H1 (cell line): Measurements from ENCODE around the gene SCAF1. TPM values are rescaled to one million over a fixed set of nuclear protein-coding genes. Genes with fewer than 3 reads are reported as not detected.

ENCODE experiments used
- ATF2 ChIP-seq: IDR thresholded peaks from 2 replicates; pipeline ENCODE4 v1.6.1; 2012; ENCODE audit warnings: low read length, inconsistent platforms
- CHD2 ChIP-seq: IDR thresholded peaks from 2 replicates; pipeline ENCODE4 v1.6.1; 2012; ENCODE audit warnings: low read length, improper control_type of control experiment
- CREB1 ChIP-seq: IDR thresholded peaks from 2 replicates; pipeline ENCODE4 v1.6.1; 2012; ENCODE audit warnings: inconsistent platforms
- PHF8 ChIP-seq: fragments of 200-600 bp; sonication (generic); conservative IDR thresholded peaks from 2 replicates; pipeline ENCODE4 v1.7.1; 2012; ENCODE audit warnings: low read depth, mild to moderate bottlenecking, inconsistent platforms, low read length, moderate library complexity
- SAP30 ChIP-seq: fragments of 300-600 bp; sonication (generic); IDR thresholded peaks from 2 replicates; pipeline ENCODE4 v1.7.1; 2012; ENCODE audit warnings: low read length, moderate library complexity, mild to moderate bottlenecking, inconsistent platforms; ENCODE audit not compliant: insufficient read depth, insufficient replicate concordance
- TBP ChIP-seq: IDR thresholded peaks from 2 replicates; pipeline ENCODE4 v1.6.1; 2011; ENCODE audit warnings: low read depth, low read length, improper control_type of control experiment
- TCF12 ChIP-seq: IDR thresholded peaks from 2 replicates; pipeline ENCODE4 v1.6.1; 2011; ENCODE audit warnings: low read depth, mild to moderate bottlenecking, low read length
- polyA plus RNA-seq, 7 experiments: library from polyadenylated mRNA; depleted of rRNA in 3 of 7; stranded (reverse) in 5 of 7; unstranded in 2 of 7; fragments of >200 nt in 5 of 7; fragments of 200-250 nt in 2 of 7; gene quantifications; 1 replicate in 5 of 7; 2 replicates in 1 of 7; 4 replicates in 1 of 7; pipeline versions ENCODE4 v1.2.1 to v1.2.3, GENCODE V29; 2011 to 2013; ENCODE audit warnings: missing spikeins in 2 of 7, mixed read lengths in 2 of 7
- total RNA-seq: library from RNA; stranded (reverse); fragmentation: NEBNext Ultra II Directional; extraction: Animal tissue kit (Norgen Biotek cat#: 25700); gene quantifications from 2 replicates; pipeline ENCODE4 v1.2.1, GENCODE V29; 2021

Gene SCAF1
- total and polyA plus RNA-seq, 2 of the 8 experiments (the other 6 are each of a cell fraction or from before 2014, with no cell fraction given): 9.7 to 81.7 TPM

- no peak for TF ChIP-seq ATF2
- TF ChIP-seq PHF8: peak; percentile 62
- TF ChIP-seq CHD2: no peak
- TF ChIP-seq CREB1: 0 out of 2 replicates have a peak, but pooled peaks have one; percentile 19
- TF ChIP-seq TBP: peak; percentile 96
- peak; percentile 64 for TF ChIP-seq SAP30
- 0 out of 2 replicates have a peak, but pooled peaks have one; percentile 50 for TF ChIP-seq TCF12
Observed at GRCh38 chr19:49690656-49691242, 48.7 kb downstream of the SCAF1 start, which contains the start of gene CPT1C (continued).
